Measurements from ENCODE around the gene NUP37. TPM values are rescaled to one million over a fixed set of nuclear protein-coding genes. Genes with fewer than 3 reads are reported as not detected.

NUP37 gene
- total and polyA plus RNA-seq, 7 donors: 12.0 to 30.2 (median 20.2) TPM

GRCh38 chr12:102059343-102059742 lies 60.6 kb downstream of the NUP37 start:
- peaks cover 0 to 9% (median 6%) of the 10 kb centered on the region in 4 donors for H3K4me1 ChIP-seq
- H3K27me3 ChIP-seq: no peaks in the 10 kb centered on the region
- no peak overlapping the region for H3K4me3 ChIP-seq
- TF ChIP-seq EP300 (IDR thresholded peaks at IDR 0.05) (no peak), CTCF (IDR thresholded peaks at IDR 0.05) (no peak), POLR2A (IDR thresholded peaks at IDR 0.05) (no peak), POLR2AphosphoS5 (IDR thresholded peaks at IDR 0.05) (no peak)
- no peak for DNase-seq
- H3K27ac ChIP-seq: no peak overlapping the region
- H3K9me3 ChIP-seq: no peaks in the 10 kb centered on the region
- intact Hi-C loops (cut with DNase I): no loop called here
- H3K36me3 ChIP-seq: peaks cover 0 to 37% (median 3%) of the 10 kb centered on the region in 4 donors

GRCh38 chr12:102054345-102054744 lies 65.6 kb downstream of the NUP37 start:
- 97% methylated on average over 4 of the region's 4 CpGs for WGBS, 2 donors
- intact Hi-C loops (cut with DNase I): no loop called here

GRCh38 chr12:102053062-102053349 lies 66.9 kb downstream of the NUP37 start:
- H3K9me3 ChIP-seq: no peaks in the 10 kb centered on the region
- peak; percentile 63 for DNase-seq
- intact Hi-C loops (cut with DNase I): no loop called here
- no peak for TF ChIP-seq EP300 (IDR thresholded peaks at IDR 0.05)
- TF ChIP-seq CTCF (IDR thresholded peaks at IDR 0.05): no peak
- no peak for TF ChIP-seq POLR2AphosphoS5 (IDR thresholded peaks at IDR 0.05)
- TF ChIP-seq POLR2A (IDR thresholded peaks at IDR 0.05): no peak
- peaks cover 0 to 6% (median 0%) of the 10 kb centered on the region in 4 donors for H3K4me1 ChIP-seq
- peaks cover 8 to 73% (median 13%) of the 10 kb centered on the region in 4 donors for H3K36me3 ChIP-seq
- H3K4me3 ChIP-seq: no peak overlapping the region
- H3K27me3 ChIP-seq: no peaks in the 10 kb centered on the region
- no peak overlapping the region for H3K27ac ChIP-seq

More at GRCh38 chr12:102054345-102054744, 65.6 kb downstream of the NUP37 start:
- Histone ChIP-seq H3K4me1 (peaks cover 0 to 6% (median 0%) of the 10 kb centered on the region in 4 donors), H3K9me3 (no peaks in the 10 kb centered on the region), H3K36me3 (peaks cover 4 to 73% (median 7%) of the 10 kb centered on the region in 4 donors), H3K27me3 (no peaks in the 10 kb centered on the region), H3K27ac (no peak overlapping the region), H3K4me3 (no peak overlapping the region)
- DNase-seq: no peak
- TF ChIP-seq CTCF (IDR thresholded peaks at IDR 0.05) (no peak), POLR2A (IDR thresholded peaks at IDR 0.05) (no peak), POLR2AphosphoS5 (IDR thresholded peaks at IDR 0.05) (no peak), EP300 (IDR thresholded peaks at IDR 0.05) (no peak)

GRCh38 chr12:102052192-102053061 lies 67.5 kb downstream of the NUP37 start:
- Histone ChIP-seq H3K36me3 (peaks cover 11 to 78% (median 13%) of the 10 kb centered on the region in 4 donors), H3K9me3 (no peaks in the 10 kb centered on the region), H3K4me1 (peaks cover 0 to 6% (median 0%) of the 10 kb centered on the region in 4 donors), H3K4me3 (no peak overlapping the region), H3K27me3 (no peaks in the 10 kb centered on the region), H3K27ac (no peak overlapping the region)
- TF ChIP-seq POLR2A (IDR thresholded peaks at IDR 0.05): no peak
- intact Hi-C loops (cut with DNase I): no loop called here
- DNase-seq: no peak
- 97 to 99% methylated on average over 4 of the region's 4 CpGs for WGBS, 2 donors

- Histone ChIP-seq H3K4me3 (no peak overlapping the region), H3K4me1 (peaks cover 0 to 6% (median 0%) of the 10 kb centered on the region in 4 donors), H3K27ac (no peak overlapping the region), H3K27me3 (no peaks in the 10 kb centered on the region), H3K9me3 (no peaks in the 10 kb centered on the region), H3K36me3 (peaks cover 11 to 86% (median 13%) of the 10 kb centered on the region in 4 donors)
- intact Hi-C loops (cut with DNase I): no loop called here
- no peak for TF ChIP-seq POLR2AphosphoS5 (IDR thresholded peaks at IDR 0.05)
- 89 to 98% methylated on average over 1 of the region's 1 CpG for WGBS, 2 donors
- no peak for DNase-seq
Observed at GRCh38 chr12:102051431-102051965, 68.4 kb downstream of the NUP37 start.
